DMS153 treated with DMSO at 0.1 percent for 48 hours (cell line): ENCODE data around the gene RNF152.

ENCODE experiments used
- DNase-seq: peaks from one replicate; lab custom pipeline; 2025; ENCODE audit not compliant: unreplicated experiment; lab: John Stamatoyannopoulos, UW

The RNF152 gene

GRCh38 chr18:61765097-61765496 is 127.7 kb downstream of the RNF152 start:
- no peak for DNase-seq

- no peak for DNase-seq
Observed at GRCh38 chr18:61764381-61764780, 128.4 kb downstream of the RNF152 start.

- DNase-seq = no peak
Observed at GRCh38 chr18:61761875-61762274, 130.9 kb downstream of the RNF152 start.
